ENCODE results near the gene CBY3.

DNA sequence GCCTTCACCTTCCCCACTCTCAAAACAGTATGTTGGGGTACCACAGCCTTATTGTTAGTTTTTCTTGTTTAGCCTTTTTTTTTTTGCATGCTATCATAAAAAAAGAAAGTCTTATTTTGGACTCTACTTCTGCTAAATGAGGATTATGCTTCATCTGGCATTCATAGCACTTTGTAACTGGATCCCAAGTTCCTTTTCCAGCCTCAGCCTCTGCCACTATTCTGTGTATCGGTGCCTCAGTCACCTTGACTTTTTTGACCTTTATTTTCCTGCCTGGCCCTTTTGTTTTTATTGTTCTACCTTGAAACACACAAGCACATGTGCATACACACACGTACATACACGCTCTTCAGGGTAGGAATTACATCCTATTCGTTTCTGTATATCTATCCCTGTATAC, 43.3 kb upstream of the CBY3 start:
- TF ChIP-seq, protein P1, sequence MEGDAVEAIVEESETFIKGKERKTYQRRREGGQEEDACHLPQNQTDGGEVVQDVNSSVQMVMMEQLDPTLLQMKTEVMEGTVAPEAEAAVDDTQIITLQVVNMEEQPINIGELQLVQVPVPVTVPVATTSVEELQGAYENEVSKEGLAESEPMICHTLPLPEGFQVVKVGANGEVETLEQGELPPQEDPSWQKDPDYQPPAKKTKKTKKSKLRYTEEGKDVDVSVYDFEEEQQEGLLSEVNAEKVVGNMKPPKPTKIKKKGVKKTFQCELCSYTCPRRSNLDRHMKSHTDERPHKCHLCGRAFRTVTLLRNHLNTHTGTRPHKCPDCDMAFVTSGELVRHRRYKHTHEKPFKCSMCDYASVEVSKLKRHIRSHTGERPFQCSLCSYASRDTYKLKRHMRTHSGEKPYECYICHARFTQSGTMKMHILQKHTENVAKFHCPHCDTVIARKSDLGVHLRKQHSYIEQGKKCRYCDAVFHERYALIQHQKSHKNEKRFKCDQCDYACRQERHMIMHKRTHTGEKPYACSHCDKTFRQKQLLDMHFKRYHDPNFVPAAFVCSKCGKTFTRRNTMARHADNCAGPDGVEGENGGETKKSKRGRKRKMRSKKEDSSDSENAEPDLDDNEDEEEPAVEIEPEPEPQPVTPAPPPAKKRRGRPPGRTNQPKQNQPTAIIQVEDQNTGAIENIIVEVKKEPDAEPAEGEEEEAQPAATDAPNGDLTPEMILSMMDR (IDR thresholded peaks at IDR 0.05): no peak
- no peak for TF ChIP-seq POLR2A (IDR thresholded peaks at IDR 0.05)
